MCF 10A (cell line): ENCODE results near the gene GLCCI1. TPM values are rescaled to one million over a fixed set of nuclear protein-coding genes. Genes with fewer than 3 reads are reported as not detected.
"Not testable (repeated sequence)": the region's sequence is repeated elsewhere in the genome, so short reads cannot be mapped to it uniquely, and the experiment has no call there.

ENCODE experiments used
- BruUV-seq: library from RNA; stranded (reverse); fragments of 400-500 nt; replicated peaks from 2 replicates; lab custom pipeline; 2021; lab: Mats Ljungman, UMichigan
- CTCF ChIA-PET: fragments of 300-600 bp; sonication (Branson Sonifier 250); formaldehyde crosslinking; extraction: SDS; loops from one replicate; lab custom pipeline; 2021; ENCODE audit warnings: antibody characterized with exemption, inconsistent platforms; lab: Yijun Ruan, JAX
- POLR2A ChIA-PET: fragments of 300-600, 350-650 bp; sonication (Branson Sonifier 250); formaldehyde crosslinking; extraction: SDS; loops from one replicate; lab custom pipeline; 2020; ENCODE audit warnings: antibody characterized with exemption, inconsistent platforms; lab: Yijun Ruan, JAX
- DNase-seq: peaks from one replicate; pipeline ENCODE4 v3.0.0-alpha.2; 2018; ENCODE audit not compliant: unreplicated experiment
- H3K27ac Mint-ChIP-seq: one replicate; pipeline ENCODE4 v1.8.0; 2022; ENCODE audit warnings: mild to moderate bottlenecking, low read depth, mixed read lengths; ENCODE audit not compliant: unreplicated experiment
- H3K27me3 Mint-ChIP-seq: one replicate; pipeline ENCODE4 v1.8.0; 2022; ENCODE audit warnings: mixed read lengths; ENCODE audit not compliant: insufficient read depth, unreplicated experiment
- H3K36me3 Mint-ChIP-seq: one replicate; pipeline ENCODE4 v1.8.0; 2022; ENCODE audit warnings: mild to moderate bottlenecking, moderate library complexity, mixed read lengths; ENCODE audit not compliant: insufficient read depth, unreplicated experiment
- H3K4me1 Mint-ChIP-seq: one replicate; pipeline ENCODE4 v1.8.0; 2022; ENCODE audit warnings: mixed read lengths; ENCODE audit not compliant: insufficient read depth, unreplicated experiment
- H3K4me3 Mint-ChIP-seq: one replicate; pipeline ENCODE4 v1.8.0; 2022; ENCODE audit warnings: mild to moderate bottlenecking, moderate library complexity, mixed read lengths; ENCODE audit not compliant: unreplicated experiment
- H3K9me3 Mint-ChIP-seq: one replicate; pipeline ENCODE4 v1.8.0; 2022; ENCODE audit warnings: mixed read lengths; ENCODE audit not compliant: unreplicated experiment
- intact Hi-C: fragments of 100-400 bp; cut with micrococcal nuclease; formaldehyde crosslinking; loops from 2 replicates; pipeline ENCODE4 v1.14.1; 2022
- total RNA-seq: library from RNA; stranded (reverse); gene quantifications from 2 replicates; pipeline ENCODE4 v1.2.3, GENCODE V29; 2022
- TF ChIP-seq, protein P1 (sequence below): fragments of 200-600 bp; IDR thresholded peaks from one replicate; pipeline ENCODE4 v1.8.0; 2022; ENCODE audit warnings: antibody characterized with exemption, mild to moderate bottlenecking; ENCODE audit not compliant: unreplicated experiment

The GLCCI1 gene
- total RNA-seq, 1 experiment from 2014 or later, result 5.3 TPM

DNA sequence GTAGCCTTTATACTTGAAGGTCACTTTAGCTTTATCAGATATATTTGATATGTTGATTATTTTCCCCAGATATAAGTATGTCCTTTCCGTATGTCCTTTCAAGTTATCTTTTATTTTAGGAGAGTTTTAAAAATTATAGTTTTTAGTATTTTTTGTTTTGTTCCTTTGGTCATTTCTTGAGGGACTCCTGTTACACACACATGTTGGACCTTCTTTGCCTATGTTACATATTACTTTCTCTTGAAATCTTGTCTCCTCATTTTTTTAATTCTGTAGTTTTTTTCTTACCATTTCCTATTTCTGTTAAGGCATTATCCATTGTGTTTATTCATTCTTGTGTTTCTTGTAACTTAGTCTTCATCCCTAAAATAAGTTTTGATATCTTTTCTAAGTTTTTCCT is 23.9 kb downstream of the GLCCI1 start:
- no peaks in the 10 kb centered on the region for H3K27me3 Mint-ChIP-seq
- no TSS peak for BruUV-seq
- H3K4me1 Mint-ChIP-seq, result peaks cover 11% of the 10 kb centered on the region
- no peaks in the 10 kb centered on the region for H3K36me3 Mint-ChIP-seq
- H3K9me3 Mint-ChIP-seq, result peaks cover 18% of the 10 kb centered on the region
- no peak overlapping the region for H3K27ac Mint-ChIP-seq
- intact Hi-C loops, result no loop called here
- no peak for DNase-seq
- ChIA-PET CTCF (interaction anchor here (2.8 kb wide), 1 partner anchor 23 kb away, joined by 11 read pairs; no protein-coding TSS in a partner anchor), POLR2A (interaction anchor here (0.7 to 4.1 kb wide), 2 partner anchors 22 to 28 kb away, joined by 3 to 15 read pairs; no protein-coding TSS in a partner anchor)
- H3K4me3 Mint-ChIP-seq, result no peak overlapping the region
- TF ChIP-seq, protein P1, sequence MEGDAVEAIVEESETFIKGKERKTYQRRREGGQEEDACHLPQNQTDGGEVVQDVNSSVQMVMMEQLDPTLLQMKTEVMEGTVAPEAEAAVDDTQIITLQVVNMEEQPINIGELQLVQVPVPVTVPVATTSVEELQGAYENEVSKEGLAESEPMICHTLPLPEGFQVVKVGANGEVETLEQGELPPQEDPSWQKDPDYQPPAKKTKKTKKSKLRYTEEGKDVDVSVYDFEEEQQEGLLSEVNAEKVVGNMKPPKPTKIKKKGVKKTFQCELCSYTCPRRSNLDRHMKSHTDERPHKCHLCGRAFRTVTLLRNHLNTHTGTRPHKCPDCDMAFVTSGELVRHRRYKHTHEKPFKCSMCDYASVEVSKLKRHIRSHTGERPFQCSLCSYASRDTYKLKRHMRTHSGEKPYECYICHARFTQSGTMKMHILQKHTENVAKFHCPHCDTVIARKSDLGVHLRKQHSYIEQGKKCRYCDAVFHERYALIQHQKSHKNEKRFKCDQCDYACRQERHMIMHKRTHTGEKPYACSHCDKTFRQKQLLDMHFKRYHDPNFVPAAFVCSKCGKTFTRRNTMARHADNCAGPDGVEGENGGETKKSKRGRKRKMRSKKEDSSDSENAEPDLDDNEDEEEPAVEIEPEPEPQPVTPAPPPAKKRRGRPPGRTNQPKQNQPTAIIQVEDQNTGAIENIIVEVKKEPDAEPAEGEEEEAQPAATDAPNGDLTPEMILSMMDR, result no peak

DNA sequence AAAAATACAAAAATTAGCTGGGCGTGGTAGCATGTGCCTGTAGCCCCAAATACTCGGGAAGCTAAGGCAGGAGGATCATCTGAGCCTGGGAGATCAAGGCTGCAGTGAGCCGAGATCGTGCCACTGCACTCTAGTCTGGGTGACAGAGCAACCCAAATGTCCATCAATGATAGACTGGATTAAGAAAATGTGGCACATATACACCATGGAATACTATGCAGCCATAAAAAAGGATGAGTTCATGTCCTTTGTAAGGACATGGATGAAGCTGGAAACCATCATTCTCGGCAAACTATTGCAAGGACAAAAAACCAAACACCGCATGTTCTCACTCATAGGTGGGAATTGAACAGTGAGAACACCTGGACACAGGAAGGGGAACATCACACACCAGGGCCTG is 26.8 kb downstream of the GLCCI1 start:
- BruUV-seq, H3K27me3 Mint-ChIP-seq, H3K27ac Mint-ChIP-seq, H3K4me1 Mint-ChIP-seq, intact Hi-C loops, H3K36me3 Mint-ChIP-seq, DNase-seq, H3K4me3 Mint-ChIP-seq: not testable (repeated sequence)
- CTCF ChIA-PET, result interaction anchor here (0.7 to 1.0 kb wide), 2 partner anchors 18 to 30 kb away, joined by 3 to 4 read pairs; no protein-coding TSS in a partner anchor
- peaks cover 18% of the 10 kb centered on the region for H3K9me3 Mint-ChIP-seq
- POLR2A ChIA-PET, result interaction anchor here (2.1 kb wide), 1 partner anchor 10 kb away, joined by 4 read pairs; no protein-coding TSS in a partner anchor

DNA sequence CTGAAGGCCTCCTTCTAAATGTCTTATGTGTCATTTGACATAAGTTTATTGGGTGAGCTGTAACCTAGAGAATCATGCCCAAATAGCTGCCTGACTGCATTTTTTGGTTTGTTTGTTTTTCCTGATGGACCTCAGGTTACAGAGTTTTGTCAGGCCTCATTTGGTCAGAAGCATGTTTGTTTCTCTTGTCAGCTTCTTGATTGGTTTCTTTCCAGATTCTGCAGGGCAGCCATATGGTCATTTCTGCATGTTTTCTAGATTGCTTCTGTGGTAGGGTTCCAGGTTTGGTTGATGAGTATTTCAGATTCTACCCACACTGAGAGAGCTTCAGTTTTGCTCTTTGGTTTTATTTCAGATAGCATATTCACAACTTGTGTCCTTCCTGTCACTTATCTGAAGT is 28.0 kb downstream of the GLCCI1 start:
- CTCF ChIA-PET, result interaction anchor here (0.6 to 1.3 kb wide), 2 partner anchors 39 to 55 kb away, joined by 3 to 4 read pairs; no protein-coding TSS in a partner anchor

DNA sequence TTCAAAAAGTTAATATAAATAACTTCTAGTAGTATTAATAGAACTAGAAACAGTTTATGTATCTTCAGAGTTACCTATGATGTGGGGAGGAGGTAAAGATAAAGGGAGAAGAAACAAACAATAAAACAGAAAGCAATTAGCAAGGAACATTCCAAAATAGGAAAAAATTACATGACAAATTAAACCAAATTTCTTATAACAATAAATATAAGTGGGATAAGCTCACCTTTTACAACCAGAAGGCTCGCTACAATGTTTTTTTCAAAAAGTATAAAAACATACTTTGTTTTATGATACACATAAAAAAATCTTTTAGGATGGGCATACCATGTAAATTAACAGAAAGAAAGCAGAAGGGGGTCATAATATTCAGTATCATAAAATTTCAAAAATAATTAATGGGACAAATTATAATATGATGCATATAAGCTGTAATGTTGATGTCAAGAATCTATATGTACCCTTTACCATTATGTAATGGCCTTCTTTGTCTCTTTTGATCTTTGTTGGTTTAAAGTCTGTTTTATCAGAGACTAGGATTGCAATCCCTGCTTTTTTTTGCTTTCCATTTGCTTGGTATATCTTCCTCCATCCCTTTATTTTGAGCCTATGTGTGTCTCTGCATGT is 31.8 kb downstream of the GLCCI1 start:
- ChIA-PET CTCF (no interaction called here), POLR2A (interaction anchor here (0.7 kb wide), 1 partner anchor 399 kb away, joined by 3 read pairs; no protein-coding TSS in a partner anchor)
- intact Hi-C loops, result no loop called here
- BruUV-seq, result no TSS peak
- Mint-ChIP-seq H3K9me3 (peaks cover 6% of the 10 kb centered on the region), H3K4me1 (peaks cover 5% of the 10 kb centered on the region), H3K36me3 (peaks cover 12% of the 10 kb centered on the region), H3K4me3 (no peak overlapping the region), H3K27ac (no peak overlapping the region), H3K27me3 (no peaks in the 10 kb centered on the region)
- TF ChIP-seq, protein P1, result no peak
- DNase-seq, result no peak

More for the DNA sequence above, 28.0 kb downstream of the GLCCI1 start:
- intact Hi-C loops, result no loop called here
- Mint-ChIP-seq H3K4me1 (peaks cover 5% of the 10 kb centered on the region), H3K27ac (no peak overlapping the region), H3K36me3 (no peaks in the 10 kb centered on the region), H3K4me3 (no peak overlapping the region), H3K9me3 (peaks cover 22% of the 10 kb centered on the region), H3K27me3 (no peaks in the 10 kb centered on the region)
- BruUV-seq, result no TSS peak
- peak; percentile 22 for DNase-seq
- TF ChIP-seq, protein P1, result no peak
- POLR2A ChIA-PET, result interaction anchor here (1.7 to 2.1 kb wide), 2 partner anchors 9 to 27 kb away, joined by 4 to 6 read pairs; partner anchors contain the start of gene GLCCI1
